GM21423 (cell line): ENCODE measurements around the gene ANKLE2.
A peak's percentile ranks its signal among the peaks of the same experiment; 100 is the strongest.
"Not testable (repeated sequence)": the region's sequence is repeated elsewhere in the genome, so short reads cannot be mapped to it uniquely, and the experiment has no call there.

Experiments used
- ATAC-seq: cut with Tn5 transposase; IDR thresholded peaks from one replicate; pipeline ENCODE4 v1.9.1; 2021; ENCODE audit warnings: mild to moderate bottlenecking, moderate library complexity; ENCODE audit not compliant: unreplicated experiment

ANKLE2 gene

DNA sequence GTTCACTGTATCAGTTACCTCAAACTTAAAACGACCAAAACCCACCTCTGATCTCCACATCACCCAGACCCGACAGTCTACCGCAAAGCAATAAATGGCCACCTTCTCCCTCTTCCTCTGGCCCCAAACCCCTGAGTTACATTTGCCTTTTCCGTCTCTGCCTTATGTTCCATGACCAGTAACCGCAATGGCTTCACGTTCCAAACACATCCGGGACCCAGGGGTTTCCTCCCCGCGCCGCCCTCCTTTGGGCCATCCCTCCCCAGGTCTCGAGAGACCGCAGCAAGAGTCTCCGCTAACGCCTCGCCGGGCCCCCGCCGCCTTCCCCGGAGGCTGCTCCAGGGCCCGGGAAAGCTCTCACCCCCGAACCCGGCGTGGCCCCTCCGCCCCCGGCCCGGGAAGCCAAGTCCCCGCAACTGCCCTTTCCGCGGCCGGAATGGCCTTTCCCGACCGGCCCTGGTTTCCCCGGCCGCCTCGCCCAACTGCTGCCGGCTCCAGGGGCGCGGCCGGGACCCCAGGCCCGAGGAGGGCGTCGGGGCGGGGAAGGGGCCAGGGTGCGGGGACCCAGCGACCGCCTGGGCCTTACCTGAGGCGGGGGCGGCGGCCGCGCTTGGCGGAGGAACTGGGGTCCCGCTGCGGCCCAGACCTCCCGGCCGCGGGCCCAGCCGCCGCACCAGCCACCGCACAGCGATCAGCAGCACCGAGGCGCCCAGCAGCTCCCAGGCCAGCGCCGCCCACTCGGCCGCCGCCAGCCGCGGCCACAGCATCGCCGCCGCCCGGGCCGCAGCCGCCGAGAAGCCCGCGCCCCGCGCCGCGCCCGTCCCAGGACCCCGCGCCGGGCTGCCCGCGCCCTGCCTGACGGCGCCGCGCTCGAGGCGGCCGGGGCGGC, at the start of gene ANKLE2:
TSS of gene ANKLE2 (minus strand) at position 801 of the 889 bp plus-strand sequence. CDS start at position 767, 34 bp downstream.
- ATAC-seq, result peak; percentile 37

DNA sequence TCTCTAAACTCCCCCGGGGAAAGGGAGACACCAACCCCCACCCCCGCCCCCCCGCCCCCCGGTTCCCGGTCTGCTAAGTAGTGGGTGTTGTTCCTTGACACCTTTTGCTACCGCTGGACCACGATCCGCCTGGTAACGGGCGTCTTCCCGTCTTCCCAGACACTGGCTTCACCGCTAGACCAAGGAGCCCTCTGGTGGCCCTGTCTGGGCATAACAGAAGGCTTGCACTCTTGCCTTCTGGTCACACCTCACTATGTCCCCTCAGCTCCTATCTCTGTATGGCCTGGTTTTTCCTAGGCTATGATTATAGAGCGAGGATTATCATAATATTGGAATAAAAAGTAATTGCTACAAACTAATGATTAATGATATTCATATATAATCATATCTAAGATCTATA, 47.8 kb upstream of the ANKLE2 start:
- not testable (repeated sequence) for ATAC-seq

DNA sequence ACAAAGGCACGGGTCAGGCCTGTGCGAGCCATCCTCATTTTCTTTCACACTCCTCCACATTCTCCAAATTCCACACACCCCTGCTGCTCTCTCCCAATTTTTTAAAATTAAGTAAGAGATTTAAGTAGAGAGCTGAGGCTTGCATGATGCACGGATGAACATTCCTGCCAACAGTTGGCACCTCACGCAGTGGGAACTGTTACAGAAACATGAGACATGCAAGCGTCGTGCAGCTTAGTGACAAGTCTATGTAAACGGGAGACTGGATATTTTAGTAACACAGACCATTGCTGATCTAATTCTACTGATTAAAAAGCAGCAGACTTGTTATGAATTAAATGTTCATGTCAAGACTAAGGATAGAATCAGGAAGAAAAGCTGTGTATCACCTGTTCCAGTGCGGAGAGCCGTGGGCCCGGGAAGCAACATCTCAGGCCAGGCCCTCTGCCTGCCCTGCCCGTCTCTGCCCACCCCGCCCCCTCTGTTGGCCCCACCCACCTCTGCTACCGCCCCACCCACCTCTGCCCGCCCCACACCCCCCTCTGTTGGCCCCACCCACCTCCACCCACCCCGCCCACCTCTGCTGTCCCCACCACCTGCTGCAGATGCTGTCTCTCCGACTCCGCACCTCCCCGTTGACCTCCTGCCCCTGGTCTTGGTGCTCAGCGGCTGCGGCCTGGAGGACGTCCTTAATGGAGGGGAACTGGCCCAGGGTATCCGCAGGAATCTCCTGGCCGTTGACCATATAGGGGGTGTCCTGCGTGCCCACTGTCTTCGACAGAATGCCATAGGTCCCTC, 45.9 kb upstream of the ANKLE2 start:
- no peak for ATAC-seq

DNA sequence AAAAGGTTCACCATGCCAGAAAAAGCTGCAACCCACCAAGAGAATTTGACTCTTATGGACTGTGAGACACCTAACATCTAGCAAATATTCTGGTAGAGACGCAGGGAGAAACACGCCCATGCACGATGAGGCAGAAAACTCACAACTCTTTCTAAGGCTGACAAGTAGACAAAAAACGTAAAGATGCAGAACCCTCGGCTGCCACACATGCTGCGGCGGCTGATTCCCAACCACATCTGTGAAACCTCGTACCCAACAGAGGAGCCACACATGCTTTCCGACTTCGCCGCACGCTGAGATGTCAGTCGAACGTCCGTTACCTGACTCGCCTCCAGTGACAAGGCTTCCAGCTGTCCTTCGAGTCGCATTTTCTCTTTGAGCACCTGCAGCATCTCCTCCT, 45.2 kb upstream of the ANKLE2 start:
- ATAC-seq, result no peak

DNA sequence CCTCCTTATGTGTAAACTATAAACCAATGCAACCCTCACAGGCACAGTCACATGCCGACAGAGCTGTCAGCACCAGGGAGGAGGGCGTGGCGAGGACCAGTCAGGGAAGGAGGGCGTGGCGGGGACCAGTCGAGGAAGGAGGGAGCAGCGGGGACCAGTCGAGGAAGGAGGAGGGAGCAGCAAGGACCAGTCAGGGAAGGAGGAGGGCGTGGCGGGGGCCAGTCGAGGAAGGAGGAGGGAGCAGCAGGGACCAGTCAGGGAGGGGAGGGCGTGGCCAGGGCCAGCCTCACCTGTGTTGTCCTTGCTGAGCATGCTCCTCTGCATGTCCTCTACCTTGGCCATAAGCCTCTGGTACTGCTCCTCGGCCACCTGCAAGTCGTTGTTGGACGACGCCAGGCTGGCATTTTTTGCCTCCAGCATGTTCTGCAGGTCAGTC, 42.8 kb upstream of the ANKLE2 start:
- ATAC-seq, result no peak

DNA sequence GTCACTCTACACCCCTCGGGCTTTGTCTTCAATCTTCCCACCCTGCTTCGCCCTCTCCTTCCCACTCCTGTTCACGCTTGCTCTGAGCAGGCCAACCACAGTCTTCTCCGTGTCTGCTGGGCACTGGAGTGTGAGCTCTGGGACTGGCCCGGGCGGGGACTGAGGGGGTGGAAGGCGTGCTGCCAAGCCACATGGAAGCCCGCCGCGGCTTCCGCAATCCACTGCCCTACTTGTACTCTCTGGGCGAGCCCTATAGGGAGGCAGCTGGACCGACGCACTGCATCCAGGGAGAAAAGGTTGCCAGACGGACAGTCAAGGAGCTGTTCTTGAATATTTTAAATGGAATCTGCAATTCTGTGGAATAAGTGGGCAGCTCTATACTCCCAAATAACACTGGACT, 42.3 kb upstream of the ANKLE2 start:
- ATAC-seq, result no peak

DNA sequence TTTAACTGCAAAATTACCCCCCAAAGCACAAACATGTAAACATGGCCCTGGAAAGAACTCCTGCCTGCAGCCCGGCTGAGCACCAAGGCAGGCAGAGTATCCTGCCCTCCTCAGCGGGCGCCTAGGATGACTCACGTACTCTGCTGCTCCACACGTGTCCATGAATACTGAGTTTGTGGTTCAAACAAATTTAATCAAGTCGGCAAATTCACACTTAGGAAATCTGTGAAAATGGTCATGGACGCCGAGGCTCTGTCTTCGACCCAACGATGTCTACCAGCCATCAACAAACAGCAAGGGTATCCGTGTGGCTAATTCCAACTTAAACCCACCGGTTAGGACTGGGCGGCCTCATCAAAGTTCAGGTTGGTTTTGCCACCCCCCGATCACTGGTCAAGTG, 41.5 kb upstream of the ANKLE2 start:
- ATAC-seq, result no peak

DNA sequence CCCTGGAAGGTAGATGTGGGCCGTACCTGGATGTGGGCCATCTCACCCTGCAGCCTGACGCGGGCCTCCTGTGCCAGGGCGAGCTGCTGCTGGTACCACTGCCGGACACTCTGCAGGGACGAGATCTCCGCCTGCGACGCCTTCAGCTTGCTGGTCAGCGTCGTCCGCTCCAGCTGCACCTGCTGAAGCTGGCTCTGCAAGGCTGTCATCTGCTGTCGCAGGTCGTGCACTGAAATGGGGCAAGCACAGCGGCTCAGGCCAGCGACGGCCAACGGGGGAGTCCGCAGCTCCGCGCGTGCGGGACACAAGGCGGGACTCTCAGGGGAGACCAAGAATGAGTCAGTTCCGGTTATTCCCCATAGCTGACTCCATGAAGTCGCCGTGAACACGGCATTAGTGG, 40.1 kb upstream of the ANKLE2 start:
- ATAC-seq, result no peak

DNA sequence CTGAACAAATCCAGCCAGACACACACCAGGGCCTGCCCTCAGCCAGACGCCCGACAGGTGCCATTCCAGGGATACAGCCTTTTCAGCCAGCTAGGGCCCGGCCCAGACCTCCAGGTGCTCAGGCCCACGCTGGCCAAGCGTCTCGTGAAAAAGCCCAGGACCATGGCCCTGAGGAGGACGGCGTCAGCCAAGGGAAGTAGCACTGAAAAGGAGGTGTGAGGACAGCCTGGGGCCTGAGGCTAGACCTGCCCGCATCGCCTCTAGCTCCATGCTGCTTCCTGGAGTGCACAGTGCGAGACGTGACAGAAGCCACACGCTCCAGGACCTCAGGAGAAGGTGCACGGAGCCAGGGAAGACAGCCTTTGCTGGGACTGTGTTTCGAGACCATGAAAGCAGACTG, 37.2 kb upstream of the ANKLE2 start:
- ATAC-seq, result no peak

DNA sequence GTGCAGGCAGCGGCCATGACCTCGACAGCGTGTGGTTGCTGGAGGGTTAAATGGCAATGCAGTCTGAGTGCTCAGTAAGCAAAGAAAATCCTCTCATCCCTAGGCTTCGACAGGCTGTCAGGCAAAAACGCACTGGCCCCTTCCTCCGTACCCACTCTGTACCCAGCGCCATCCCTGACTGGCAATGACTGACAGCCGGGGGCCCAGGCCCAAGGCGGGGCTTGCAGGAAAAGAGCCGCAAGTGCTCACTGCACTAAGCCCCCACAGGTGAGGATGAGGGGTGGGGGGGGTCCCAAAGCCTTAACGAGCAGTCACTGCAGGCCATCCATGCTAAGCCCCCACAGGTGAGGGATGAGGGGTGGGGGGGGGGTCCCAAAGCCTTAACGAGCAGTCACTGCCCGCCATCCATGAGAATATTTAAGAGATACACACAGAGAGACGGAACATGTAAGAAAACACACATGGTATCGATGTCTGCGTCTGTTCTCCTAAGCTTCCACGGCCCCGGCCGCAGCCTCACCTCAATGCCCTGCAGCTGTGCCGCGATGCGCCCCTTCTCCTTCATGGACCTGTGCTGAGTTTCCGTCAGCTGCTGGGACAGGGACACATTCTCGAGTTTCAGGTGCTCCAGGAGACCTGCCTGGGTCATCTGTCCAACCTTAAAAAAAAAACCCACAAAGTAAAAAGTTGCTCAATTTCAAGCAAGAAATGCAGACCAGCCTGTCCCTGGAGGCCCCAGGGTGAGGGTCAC, 36.4 kb upstream of the ANKLE2 start:
- no peak for ATAC-seq

DNA sequence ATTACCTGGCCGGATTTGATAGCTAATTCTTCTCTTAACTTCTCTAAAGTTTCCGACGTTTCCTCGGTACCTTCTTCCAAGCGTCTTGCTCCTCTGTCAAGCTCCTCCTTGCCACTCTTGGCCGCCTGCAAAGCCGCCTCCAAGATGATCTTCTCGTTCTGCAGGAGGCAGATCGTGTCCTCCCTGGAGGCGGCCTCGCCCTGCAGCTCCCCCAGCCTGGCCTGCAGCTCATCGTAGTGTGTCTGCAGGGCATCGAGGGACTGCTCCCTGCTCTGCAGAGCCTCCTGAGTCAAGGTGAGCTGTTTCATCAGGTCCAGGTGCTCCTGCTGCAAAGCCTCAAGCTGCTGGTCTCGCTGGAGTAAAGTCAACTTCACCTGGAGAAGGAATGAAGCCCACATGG, 34.2 kb upstream of the ANKLE2 start:
- no peak for ATAC-seq

DNA sequence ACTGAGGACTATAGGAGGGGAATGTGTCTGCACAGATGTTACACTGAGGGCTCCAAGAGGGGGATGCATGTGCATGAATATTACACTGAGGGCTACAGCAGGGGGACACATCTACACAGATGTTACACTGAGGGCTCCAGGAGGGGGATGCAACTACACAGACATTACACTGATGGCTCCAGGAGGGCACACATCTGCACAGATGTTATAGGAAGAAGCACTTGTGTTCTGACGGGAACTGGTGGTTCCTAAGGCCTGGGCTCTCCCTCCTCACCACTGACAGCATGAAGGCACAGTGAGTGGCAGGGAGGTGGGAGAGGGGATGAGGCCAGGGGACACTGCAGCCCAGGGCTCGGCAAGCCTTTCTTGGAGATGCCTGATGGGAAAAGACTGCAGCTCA, 30.3 kb upstream of the ANKLE2 start:
- ATAC-seq, result not testable (repeated sequence)

DNA sequence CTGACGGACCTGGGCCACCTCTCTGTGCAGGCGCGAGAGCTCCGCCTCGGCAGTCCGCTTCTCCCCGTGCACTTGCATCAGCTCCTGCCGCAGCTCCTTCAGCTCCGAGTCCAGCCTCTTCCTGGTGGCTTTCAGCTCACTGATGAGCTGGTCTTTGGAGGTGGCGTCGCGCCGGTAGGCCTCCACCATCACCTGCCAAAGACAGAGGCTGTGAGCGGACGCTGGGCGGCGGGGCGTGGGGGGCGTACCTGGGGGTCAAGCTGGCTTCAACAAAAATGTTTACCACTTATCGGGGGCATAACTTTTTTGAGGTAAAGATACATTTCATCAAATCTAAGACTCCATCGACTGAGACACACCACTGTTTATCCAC, 27.5 kb upstream of the ANKLE2 start:
- ATAC-seq, result no peak

DNA sequence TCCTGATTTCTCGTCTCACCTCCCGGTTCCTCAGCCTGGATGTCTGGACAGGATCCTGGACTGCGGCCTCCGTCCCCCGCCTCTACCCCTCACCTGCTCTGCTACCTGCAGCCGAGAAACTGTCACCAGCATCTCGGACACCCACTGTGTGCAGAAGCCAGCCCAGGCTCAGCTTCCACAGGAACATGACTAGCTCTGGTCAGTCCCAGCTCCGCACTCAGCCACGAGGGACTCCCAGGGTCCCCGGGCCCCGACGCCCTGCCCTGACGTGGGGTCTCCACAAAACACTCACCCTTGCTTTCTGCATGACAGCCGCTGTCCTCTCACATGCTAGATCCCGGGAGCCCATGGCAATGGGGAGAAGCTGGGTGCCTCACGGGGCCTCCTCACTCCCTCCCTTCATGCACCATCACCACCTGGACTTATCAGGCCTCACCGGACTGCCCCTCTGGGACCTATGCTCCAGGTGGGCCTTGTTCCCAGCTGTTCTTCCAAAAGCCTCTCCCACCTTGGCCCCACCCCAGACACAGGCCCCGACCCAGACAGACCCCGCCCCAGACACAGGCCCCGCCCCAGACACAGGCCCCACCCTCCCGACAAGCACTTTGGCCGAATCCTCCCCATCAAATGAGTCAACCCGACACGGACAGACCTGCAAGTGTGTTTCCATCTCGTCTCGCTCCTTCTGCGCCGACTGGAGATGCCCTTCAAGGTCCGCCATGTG, 26.9 kb upstream of the ANKLE2 start:
- ATAC-seq, result no peak

DNA sequence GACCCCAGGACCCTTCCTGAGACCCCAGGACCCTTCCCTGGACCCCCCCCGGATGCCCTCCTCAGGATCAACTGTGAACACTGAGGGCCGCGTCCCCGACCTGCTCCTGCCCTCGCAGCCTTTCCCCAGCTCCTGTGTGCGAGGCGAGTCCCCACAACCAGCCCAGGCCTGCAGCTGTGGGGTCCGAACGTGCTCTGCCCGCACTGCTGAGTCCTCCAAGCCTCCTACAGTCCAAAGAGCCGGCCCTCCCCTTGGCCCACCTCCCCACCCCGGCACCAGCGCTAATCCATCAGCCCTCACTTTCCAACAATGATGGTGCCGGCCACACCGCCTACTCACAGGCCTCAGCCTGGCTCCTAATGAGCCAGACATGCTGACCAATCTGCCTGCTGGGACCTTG, 26.2 kb upstream of the ANKLE2 start:
- no peak for ATAC-seq

DNA sequence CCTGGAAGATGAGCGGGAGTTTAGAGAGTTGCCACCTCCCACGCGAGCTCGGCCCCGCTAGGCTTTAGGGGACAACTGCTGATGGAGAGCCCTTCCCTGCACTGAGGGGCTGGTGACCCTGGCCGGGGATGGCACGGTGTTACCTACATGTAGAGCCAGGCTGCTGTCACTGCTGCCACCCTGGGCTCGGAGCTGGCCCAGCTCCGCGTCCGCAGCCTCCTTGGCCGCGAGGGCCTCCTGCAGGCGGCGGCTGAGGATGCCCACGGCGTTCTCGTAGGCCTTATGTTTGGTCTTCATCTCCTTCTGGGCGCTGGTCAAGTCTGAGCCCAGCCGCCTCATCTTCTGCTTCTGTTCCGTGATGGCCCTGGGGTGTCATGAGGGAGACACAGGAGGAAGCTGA, 24.6 kb upstream of the ANKLE2 start:
- ATAC-seq, result no peak

DNA sequence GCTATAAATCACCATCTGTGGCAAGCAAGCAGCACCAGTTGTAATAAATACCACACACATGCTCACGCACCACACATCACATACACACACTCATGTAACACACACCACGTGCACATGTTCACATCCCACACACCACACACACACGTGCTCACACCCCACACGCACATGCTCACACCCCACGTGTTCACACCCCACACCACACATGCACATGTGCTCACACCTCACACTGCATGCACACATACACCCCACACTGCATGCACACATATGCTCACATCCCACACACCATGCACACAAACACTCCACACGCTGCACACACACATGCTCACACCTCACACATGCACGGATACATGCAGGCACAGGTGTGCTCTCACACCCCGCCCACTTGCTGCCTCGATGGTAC, 22.9 kb upstream of the ANKLE2 start:
- no peak for ATAC-seq

DNA sequence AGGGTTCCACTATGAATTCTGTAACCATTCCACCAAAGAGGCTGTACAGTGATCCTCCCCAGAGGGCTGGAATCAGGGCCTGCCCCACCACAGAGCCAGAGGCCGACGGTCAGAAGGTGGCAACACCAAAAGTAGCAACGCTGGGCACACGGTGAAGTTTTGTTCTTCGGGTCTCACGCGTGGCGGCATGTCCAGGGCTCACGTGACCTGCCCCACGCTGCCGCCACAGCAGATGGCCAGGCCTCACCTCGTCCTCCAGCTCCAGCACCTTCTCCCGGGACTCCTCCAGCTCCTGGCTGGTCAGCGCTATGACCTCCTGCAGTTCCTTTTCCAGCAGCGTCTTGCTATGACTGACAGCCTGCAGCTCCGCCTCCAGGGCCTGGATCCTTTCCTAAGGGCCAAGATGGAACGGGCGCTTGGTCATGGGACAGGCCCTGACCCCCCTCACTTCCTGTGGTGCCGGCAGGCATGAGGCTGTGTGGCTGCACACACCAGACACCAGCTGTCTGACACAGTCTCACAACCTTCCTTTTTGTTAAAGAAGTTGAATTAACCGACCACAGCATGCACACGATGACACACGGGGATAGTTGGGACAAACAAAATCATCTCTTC, 22.4 kb upstream of the ANKLE2 start:
- no peak for ATAC-seq

DNA sequence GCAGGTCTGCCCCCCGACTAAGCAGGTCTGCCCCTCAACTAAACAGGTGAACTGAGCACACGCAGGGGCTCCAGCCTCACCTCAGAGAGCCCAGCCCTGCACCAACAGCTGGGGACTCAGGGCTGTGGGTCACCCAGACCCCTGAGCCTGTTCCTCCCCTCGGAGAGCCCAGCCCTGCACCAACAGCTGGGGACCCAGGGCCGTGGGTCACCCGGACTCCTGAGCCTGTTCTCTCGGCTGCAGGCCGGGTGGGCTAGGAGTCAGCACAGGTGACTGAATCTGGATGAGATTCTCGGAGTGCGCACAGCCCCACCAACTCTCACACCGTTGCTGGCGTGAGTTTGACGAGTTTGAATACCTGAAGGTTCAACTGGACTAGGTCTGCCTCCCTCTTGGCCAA, 20.3 kb upstream of the ANKLE2 start:
- no peak for ATAC-seq

DNA sequence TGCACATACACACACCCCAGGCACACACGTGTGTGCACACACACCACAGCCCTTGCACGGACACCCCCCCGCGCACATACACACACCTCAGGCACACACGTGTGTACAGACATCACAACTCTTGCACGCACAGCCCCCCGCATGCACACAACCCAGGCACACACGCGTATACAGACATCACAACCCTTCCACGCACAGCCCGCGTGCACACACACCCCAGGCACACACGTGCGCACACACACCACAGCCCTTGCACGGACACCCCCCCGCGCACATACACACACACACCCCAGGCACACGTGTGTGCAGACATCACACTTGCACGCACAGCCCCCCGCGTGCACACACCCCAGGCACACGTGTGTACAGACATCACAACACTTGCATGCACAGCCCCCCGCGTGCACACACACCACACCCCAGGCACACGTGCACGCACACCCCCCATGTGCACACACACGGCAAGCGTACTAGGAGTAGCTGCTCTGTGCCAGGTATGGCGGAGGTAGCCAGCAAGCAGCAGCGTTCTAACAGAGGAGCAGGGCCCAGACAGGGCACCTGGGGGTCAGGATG, 18.2 kb upstream of the ANKLE2 start:
- no peak for ATAC-seq
